Measurements from ENCODE around the gene NBL1.

- TF ChIP-seq CTCF (conservative IDR thresholded peaks at IDR 0.05 in 1 of 2, IDR thresholded peaks at IDR 0.05 in 1 of 2; ENCODE audit: low read depth in 1 of 2, low read length in 2 of 2), result no peak
- no peak for TF ChIP-seq EZH2 (IDR thresholded peaks at IDR 0.05; ENCODE audit: low read length, missing control alignments)
Measured at GRCh38 chr1:19688041-19688842, 44.1 kb downstream of the NBL1 start.

Measured in fibroblast of lung (primary cell).